ENCODE measurements around the gene UBASH3A.

UBASH3A gene

GRCh38 chr21:42496120-42496838 is 92.6 kb downstream of the UBASH3A start, which contains the start of gene RSPH1:
RSPH1 (minus strand) TSS chr21:42496224; CDS start chr21:42496186, 38 bp downstream.
- Histone ChIP-seq H3K27ac (peak within 1 kb of the TSS in 18 of 21 experiments; percentile 25 to 95 (median 77)), H3K4me3 (peak within 1 kb of the TSS; percentile 45 to 67 (median 53))

GRCh38 chr21:42496839-42497202 is 93.1 kb downstream of the UBASH3A start:
- Histone ChIP-seq H3K27ac (peak overlapping the region in 18 of 21 experiments; percentile 25 to 95 (median 77)), H3K4me3 (peak overlapping the region; percentile 45 to 67 (median 53))

All from skin epidermis (tissue), 12 donors.